HEK293 (cell line): ENCODE data around the gene ZBTB22.
"Not testable (repeated sequence)": the region's sequence is repeated elsewhere in the genome, so short reads cannot be mapped to it uniquely, and the experiment has no call there.

Experiments
- SP2 ChIP-seq: fragments of 450-650 bp; formaldehyde crosslinking; IDR thresholded peaks from 2 replicates; pipeline ENCODE4 v1.5.1; 2016; ENCODE audit warnings: missing biosample characterization, missing genetic modification characterization
- YY2 ChIP-seq: fragments of 450-650 bp; formaldehyde crosslinking; IDR thresholded peaks from 2 replicates; pipeline ENCODE4 v1.5.1; 2016; ENCODE audit warnings: missing biosample characterization, missing genetic modification characterization
- ZNF366 ChIP-seq: fragments of 450-650 bp; formaldehyde crosslinking; conservative IDR thresholded peaks from 2 replicates; pipeline ENCODE4 v1.5.1; 2016; ENCODE audit warnings: missing biosample characterization, missing genetic modification characterization
- ZNF585B ChIP-seq: fragments of 450-650 bp; formaldehyde crosslinking; IDR thresholded peaks from 2 replicates; pipeline ENCODE4 v1.5.1; 2016; ENCODE audit warnings: missing biosample characterization, missing genetic modification characterization
- ZNF629 ChIP-seq: fragments of 450-650 bp; formaldehyde crosslinking; IDR thresholded peaks from 2 replicates; pipeline ENCODE4 v1.5.1; 2017; ENCODE audit warnings: missing biosample characterization, missing genetic modification characterization
- ZNF701 ChIP-seq: fragments of 450-650 bp; formaldehyde crosslinking; IDR thresholded peaks from 2 replicates; pipeline ENCODE4 v1.5.1; 2016; ENCODE audit warnings: missing biosample characterization, missing genetic modification characterization
- TF ChIP-seq, protein P1 (sequence below): fragments of 450-650 bp; formaldehyde crosslinking; IDR thresholded peaks from 2 replicates; pipeline ENCODE4 v1.5.1; 2016; ENCODE audit warnings: missing biosample characterization, missing genetic modification characterization
- TF ChIP-seq, protein P2 (sequence below): sonication (generic); formaldehyde crosslinking; IDR thresholded peaks from 2 replicates; pipeline ENCODE4 v1.8.1; 2022; ENCODE audit warnings: mild to moderate bottlenecking, moderate library complexity, missing genetic modification reagents
- TF ChIP-seq, protein P3 (sequence below): fragments of 450-650 bp; formaldehyde crosslinking; IDR thresholded peaks from 2 replicates; pipeline ENCODE4 v1.5.1; 2016; ENCODE audit warnings: missing biosample characterization, missing genetic modification characterization, borderline replicate concordance
- TF ChIP-seq, protein P4 (sequence below): fragments of 450-650 bp; formaldehyde crosslinking; optimal IDR thresholded peaks from 2 replicates; pipeline ENCODE3; 2016; ENCODE audit warnings: missing biosample characterization, mild to moderate bottlenecking, missing genetic modification characterization
- TF ChIP-seq, protein P5 (sequence below): fragments of 450-650 bp; formaldehyde crosslinking; IDR thresholded peaks from 2 replicates; pipeline ENCODE4 v1.5.1; 2017; ENCODE audit warnings: missing biosample characterization, missing genetic modification characterization

DNA sequence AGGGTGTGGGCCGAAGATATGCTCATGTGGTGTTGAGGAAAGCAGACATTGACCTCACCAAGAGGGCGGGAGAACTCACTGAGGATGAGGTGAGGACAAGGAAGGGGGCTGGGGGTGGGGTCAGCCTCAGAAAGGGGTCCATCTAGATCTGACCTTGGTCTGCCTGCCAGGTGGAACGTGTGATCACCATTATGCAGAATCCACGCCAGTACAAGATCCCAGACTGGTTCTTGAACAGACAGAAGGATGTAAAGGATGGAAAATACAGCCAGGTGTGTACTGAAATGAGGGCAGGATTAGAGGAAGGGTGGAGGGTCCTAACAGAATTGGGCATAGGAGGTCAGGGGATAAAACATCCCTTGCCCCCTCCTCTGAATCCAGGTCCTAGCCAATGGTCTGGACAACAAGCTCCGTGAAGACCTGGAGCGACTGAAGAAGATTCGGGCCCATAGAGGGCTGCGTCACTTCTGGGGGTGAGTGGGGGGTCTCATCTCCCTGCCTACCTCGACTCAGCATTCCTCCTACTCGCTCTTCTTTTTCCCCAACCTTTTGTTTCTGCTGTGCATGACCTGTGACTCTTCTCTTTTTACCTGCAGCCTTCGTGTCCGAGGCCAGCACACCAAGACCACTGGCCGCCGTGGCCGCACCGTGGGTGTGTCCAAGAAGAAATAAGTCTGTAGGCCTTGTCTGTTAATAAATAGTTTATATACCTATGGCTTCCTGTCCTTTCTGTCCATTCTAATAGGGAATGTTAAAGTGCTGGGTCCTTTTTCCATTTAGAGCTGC, 41.6 kb downstream of the ZBTB22 start:
- TF ChIP-seq, protein P1, sequence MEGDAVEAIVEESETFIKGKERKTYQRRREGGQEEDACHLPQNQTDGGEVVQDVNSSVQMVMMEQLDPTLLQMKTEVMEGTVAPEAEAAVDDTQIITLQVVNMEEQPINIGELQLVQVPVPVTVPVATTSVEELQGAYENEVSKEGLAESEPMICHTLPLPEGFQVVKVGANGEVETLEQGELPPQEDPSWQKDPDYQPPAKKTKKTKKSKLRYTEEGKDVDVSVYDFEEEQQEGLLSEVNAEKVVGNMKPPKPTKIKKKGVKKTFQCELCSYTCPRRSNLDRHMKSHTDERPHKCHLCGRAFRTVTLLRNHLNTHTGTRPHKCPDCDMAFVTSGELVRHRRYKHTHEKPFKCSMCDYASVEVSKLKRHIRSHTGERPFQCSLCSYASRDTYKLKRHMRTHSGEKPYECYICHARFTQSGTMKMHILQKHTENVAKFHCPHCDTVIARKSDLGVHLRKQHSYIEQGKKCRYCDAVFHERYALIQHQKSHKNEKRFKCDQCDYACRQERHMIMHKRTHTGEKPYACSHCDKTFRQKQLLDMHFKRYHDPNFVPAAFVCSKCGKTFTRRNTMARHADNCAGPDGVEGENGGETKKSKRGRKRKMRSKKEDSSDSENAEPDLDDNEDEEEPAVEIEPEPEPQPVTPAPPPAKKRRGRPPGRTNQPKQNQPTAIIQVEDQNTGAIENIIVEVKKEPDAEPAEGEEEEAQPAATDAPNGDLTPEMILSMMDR (tag by site-specific recombination): not testable (repeated sequence)
- TF ChIP-seq, protein P2, sequence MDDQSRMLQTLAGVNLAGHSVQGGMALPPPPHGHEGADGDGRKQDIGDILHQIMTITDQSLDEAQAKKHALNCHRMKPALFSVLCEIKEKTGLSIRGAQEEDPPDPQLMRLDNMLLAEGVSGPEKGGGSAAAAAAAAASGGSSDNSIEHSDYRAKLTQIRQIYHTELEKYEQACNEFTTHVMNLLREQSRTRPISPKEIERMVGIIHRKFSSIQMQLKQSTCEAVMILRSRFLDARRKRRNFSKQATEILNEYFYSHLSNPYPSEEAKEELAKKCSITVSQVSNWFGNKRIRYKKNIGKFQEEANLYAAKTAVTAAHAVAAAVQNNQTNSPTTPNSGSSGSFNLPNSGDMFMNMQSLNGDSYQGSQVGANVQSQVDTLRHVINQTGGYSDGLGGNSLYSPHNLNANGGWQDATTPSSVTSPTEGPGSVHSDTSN (CRISPR knock-in tag): not testable (repeated sequence)
- TF ChIP-seq ZNF366, ZNF701, SP2, ZNF585B, ZNF629, YY2 (tag by site-specific recombination): not testable (repeated sequence)
- TF ChIP-seq, protein P3, sequence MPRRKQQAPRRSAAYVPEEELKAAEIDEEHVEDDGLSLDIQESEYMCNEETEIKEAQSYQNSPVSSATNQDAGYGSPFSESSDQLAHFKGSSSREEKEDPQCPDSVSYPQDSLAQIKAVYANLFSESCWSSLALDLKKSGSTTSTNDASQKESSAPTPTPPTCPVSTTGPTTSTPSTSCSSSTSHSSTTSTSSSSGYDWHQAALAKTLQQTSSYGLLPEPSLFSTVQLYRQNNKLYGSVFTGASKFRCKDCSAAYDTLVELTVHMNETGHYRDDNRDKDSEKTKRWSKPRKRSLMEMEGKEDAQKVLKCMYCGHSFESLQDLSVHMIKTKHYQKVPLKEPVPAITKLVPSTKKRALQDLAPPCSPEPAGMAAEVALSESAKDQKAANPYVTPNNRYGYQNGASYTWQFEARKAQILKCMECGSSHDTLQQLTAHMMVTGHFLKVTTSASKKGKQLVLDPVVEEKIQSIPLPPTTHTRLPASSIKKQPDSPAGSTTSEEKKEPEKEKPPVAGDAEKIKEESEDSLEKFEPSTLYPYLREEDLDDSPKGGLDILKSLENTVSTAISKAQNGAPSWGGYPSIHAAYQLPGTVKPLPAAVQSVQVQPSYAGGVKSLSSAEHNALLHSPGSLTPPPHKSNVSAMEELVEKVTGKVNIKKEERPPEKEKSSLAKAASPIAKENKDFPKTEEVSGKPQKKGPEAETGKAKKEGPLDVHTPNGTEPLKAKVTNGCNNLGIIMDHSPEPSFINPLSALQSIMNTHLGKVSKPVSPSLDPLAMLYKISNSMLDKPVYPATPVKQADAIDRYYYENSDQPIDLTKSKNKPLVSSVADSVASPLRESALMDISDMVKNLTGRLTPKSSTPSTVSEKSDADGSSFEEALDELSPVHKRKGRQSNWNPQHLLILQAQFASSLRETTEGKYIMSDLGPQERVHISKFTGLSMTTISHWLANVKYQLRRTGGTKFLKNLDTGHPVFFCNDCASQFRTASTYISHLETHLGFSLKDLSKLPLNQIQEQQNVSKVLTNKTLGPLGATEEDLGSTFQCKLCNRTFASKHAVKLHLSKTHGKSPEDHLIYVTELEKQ: not testable (repeated sequence)
- TF ChIP-seq, protein P4, sequence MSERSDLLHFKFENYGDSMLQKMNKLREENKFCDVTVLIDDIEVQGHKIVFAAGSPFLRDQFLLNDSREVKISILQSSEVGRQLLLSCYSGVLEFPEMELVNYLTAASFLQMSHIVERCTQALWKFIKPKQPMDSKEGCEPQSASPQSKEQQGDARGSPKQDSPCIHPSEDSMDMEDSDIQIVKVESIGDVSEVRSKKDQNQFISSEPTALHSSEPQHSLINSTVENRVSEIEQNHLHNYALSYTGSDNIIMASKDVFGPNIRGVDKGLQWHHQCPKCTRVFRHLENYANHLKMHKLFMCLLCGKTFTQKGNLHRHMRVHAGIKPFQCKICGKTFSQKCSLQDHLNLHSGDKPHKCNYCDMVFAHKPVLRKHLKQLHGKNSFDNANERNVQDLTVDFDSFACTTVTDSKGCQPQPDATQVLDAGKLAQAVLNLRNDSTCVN: not testable (repeated sequence)
- TF ChIP-seq, protein P5, sequence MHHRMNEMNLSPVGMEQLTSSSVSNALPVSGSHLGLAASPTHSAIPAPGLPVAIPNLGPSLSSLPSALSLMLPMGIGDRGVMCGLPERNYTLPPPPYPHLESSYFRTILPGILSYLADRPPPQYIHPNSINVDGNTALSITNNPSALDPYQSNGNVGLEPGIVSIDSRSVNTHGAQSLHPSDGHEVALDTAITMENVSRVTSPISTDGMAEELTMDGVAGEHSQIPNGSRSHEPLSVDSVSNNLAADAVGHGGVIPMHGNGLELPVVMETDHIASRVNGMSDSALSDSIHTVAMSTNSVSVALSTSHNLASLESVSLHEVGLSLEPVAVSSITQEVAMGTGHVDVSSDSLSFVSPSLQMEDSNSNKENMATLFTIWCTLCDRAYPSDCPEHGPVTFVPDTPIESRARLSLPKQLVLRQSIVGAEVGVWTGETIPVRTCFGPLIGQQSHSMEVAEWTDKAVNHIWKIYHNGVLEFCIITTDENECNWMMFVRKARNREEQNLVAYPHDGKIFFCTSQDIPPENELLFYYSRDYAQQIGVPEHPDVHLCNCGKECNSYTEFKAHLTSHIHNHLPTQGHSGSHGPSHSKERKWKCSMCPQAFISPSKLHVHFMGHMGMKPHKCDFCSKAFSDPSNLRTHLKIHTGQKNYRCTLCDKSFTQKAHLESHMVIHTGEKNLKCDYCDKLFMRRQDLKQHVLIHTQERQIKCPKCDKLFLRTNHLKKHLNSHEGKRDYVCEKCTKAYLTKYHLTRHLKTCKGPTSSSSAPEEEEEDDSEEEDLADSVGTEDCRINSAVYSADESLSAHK (tag by site-specific recombination): not testable (repeated sequence)
